ENCODE data around the gene ALMS1. TPM values are rescaled to one million over a fixed set of nuclear protein-coding genes. Genes with fewer than 3 reads are reported as not detected.
"Not testable (repeated sequence)": the region's sequence is repeated elsewhere in the genome, so short reads cannot be mapped to it uniquely, and the experiment has no call there.

Gene ALMS1
- total and polyA plus RNA-seq, 4 donors: 7.2 to 58.0 (median 20.5) TPM

DNA sequence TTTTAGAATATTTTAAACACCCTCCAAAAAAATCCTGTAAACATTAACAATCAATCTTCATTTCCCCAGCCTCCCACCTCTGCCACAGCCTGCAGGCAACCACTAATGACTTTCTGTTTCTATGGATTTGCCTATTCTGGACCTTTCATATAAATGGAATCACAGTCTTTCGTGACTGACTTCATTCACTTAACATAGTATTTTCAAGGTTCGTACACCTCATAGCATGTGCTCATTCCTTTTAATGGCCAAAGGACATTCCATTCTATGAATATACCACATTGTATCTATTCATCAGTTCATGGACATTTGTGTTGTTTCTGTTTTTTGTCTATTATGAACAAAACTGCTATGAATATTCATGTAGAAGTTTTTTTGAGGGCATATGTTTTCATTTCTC, 208.0 kb downstream of the ALMS1 start:
- H3K4me3 ChIP-seq: no peak overlapping the region
- no peaks in the 10 kb centered on the region for H3K4me1 ChIP-seq (ENCODE audit: control insufficient read depth in 5 of 5, insufficient read depth in 5 of 5, low read length in 5 of 5)
- no peaks in the 10 kb centered on the region for H3K9me3 ChIP-seq (ENCODE audit: control insufficient read depth in 4 of 4, insufficient read depth in 3 of 4, low read length in 3 of 4)
- no peak overlapping the region for H3K9ac ChIP-seq (ENCODE audit: insufficient read depth in 1 of 2, low read length in 2 of 2)
- DNase-seq: no peak
- TF ChIP-seq CTCF (IDR thresholded peaks at IDR 0.05; ENCODE audit: control extremely low read depth, extremely low read depth): no peak
- no peaks in the 10 kb centered on the region for H3K27me3 ChIP-seq (ENCODE audit: control insufficient read depth in 3 of 3, insufficient read depth in 3 of 3, low read length in 2 of 3)
- no peak overlapping the region for H3K27ac ChIP-seq (ENCODE audit: low read depth in 1 of 2, low read length in 1 of 2)
- no peak for ATAC-seq (ENCODE audit: insufficient read depth, low FRiP score)
- 97 to 98% methylated on average over 2 of the region's 2 CpGs for WGBS, 2 donors
- peaks cover 0 to 9% (median 4%) of the 10 kb centered on the region in 4 donors for H3K36me3 ChIP-seq (ENCODE audit: control insufficient read depth in 4 of 4, insufficient read depth in 4 of 4, low read length in 4 of 4)

DNA sequence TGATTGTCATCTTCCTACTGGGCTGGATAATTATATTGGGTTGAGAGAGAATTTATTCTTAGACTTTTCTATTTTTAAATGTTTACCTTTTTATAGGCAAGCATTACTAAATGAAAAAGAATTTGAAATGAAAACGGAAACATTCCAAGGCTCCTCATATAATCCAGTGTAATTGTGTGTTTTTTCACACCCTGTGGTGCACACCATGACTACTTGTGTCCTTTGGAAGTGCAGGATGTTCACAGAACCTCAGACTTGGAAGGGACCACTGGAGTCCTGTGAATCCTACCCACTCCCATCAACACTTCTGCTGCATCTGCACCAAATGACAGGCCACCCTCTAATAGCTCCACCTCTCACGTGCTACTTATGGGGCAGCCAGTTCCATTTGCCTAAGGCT, 208.6 kb downstream of the ALMS1 start:
- DNase-seq (no peak), ATAC-seq (ENCODE audit: insufficient read depth, low FRiP score) (no peak)
- Histone ChIP-seq H3K36me3 (ENCODE audit: control insufficient read depth in 4 of 4, insufficient read depth in 4 of 4, low read length in 4 of 4) (peaks cover 0 to 9% (median 5%) of the 10 kb centered on the region in 4 donors), H3K4me1 (ENCODE audit: control insufficient read depth in 5 of 5, insufficient read depth in 5 of 5, low read length in 5 of 5) (no peaks in the 10 kb centered on the region), H3K27me3 (ENCODE audit: control insufficient read depth in 3 of 3, insufficient read depth in 3 of 3, low read length in 2 of 3) (no peaks in the 10 kb centered on the region), H3K27ac (ENCODE audit: low read depth in 1 of 2, low read length in 1 of 2) (no peak overlapping the region), H3K4me3 (no peak overlapping the region), H3K9me3 (ENCODE audit: control insufficient read depth in 4 of 4, insufficient read depth in 3 of 4, low read length in 3 of 4) (no peaks in the 10 kb centered on the region), H3K9ac (ENCODE audit: insufficient read depth in 1 of 2, low read length in 2 of 2) (no peak overlapping the region)
- TF ChIP-seq CTCF (IDR thresholded peaks at IDR 0.05; ENCODE audit: control extremely low read depth, extremely low read depth): no peak
- 92 to 99% methylated on average over 2 of the region's 2 CpGs for WGBS, 2 donors

GRCh38 chr2:73601780-73602179, 216.1 kb downstream of the ALMS1 start:
- DNase-seq (no peak), ATAC-seq (ENCODE audit: insufficient read depth, low FRiP score) (no peak)
- Histone ChIP-seq H3K36me3 (ENCODE audit: control insufficient read depth in 4 of 4, insufficient read depth in 4 of 4, low read length in 4 of 4) (peaks cover 2 to 23% (median 10%) of the 10 kb centered on the region in 4 donors), H3K4me1 (ENCODE audit: control insufficient read depth in 5 of 5, insufficient read depth in 5 of 5, low read length in 5 of 5) (no peaks in the 10 kb centered on the region), H3K27ac (ENCODE audit: low read depth in 1 of 2, low read length in 1 of 2) (no peak overlapping the region), H3K4me3 (no peak overlapping the region), H3K9me3 (ENCODE audit: control insufficient read depth in 4 of 4, insufficient read depth in 3 of 4, low read length in 3 of 4) (no peaks in the 10 kb centered on the region), H3K9ac (ENCODE audit: insufficient read depth in 1 of 2, low read length in 2 of 2) (no peak overlapping the region), H3K27me3 (ENCODE audit: control insufficient read depth in 3 of 3, insufficient read depth in 3 of 3, low read length in 2 of 3) (no peaks in the 10 kb centered on the region)
- 93 to 94% methylated on average over 5 of the region's 5 CpGs for WGBS, 2 donors
- no peak for TF ChIP-seq CTCF (IDR thresholded peaks at IDR 0.05; ENCODE audit: control extremely low read depth, extremely low read depth)

DNA sequence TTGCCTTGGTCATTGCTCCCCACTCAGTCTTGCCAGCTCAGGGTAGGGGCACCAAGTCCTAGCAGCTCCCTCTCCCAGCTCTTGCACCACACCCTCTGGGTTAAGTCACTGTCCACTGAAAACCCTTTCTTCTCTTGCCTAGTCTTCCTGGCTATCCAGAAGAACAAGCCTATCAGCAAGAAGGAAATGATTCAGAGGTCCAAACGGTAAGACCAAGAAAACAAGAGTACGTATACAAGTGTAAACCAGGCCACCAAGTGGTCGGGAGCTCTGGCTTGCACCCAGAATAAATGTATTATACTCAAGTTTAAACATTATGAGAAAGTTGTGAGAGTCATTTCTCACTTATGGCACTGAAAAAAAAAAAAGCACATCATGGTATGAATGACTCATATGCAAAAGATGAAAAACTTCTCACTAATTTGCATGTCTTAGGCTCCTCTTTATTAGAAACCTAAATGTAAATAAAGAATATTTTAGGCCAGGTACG, 217.5 kb downstream of the ALMS1 start:
- 76 to 87% methylated on average over 4 of the region's 4 CpGs for WGBS, 2 donors
- not testable (repeated sequence) for DNase-seq; H3K4me1 ChIP-seq (ENCODE audit: control insufficient read depth in 5 of 5, insufficient read depth in 5 of 5, low read length in 5 of 5)

DNA sequence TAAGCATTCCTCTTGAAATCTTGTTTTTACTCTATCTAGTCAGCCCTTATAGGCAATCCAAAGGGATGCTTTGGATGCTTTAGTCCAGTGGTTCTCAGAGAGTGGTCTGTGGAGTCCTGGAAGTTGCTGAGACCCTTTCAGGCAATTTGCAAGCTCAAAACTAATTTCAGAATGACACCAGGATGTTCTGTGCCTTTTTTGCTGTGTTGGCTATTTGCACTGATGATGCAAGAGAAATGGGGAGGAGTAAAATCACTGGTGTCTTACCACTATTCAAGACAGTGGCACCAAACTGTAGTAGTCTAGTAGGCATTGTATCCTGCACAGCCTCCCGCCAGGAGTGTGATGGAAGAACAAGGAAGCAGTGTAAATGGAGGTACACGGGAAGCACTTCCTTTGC, 219.0 kb downstream of the ALMS1 start:
- not testable (repeated sequence) for ATAC-seq (ENCODE audit: insufficient read depth, low FRiP score)
- 75 to 85% methylated on average over 2 of the region's 2 CpGs for WGBS, 2 donors
- H3K36me3 ChIP-seq (ENCODE audit: control insufficient read depth in 4 of 4, insufficient read depth in 4 of 4, low read length in 4 of 4): peaks cover 6 to 18% (median 13%) of the 10 kb centered on the region in 4 donors

More for the DNA sequence above, 217.5 kb downstream of the ALMS1 start:
- H3K9me3 ChIP-seq (ENCODE audit: control insufficient read depth in 4 of 4, insufficient read depth in 3 of 4, low read length in 3 of 4); H3K27me3 ChIP-seq (ENCODE audit: control insufficient read depth in 3 of 3, insufficient read depth in 3 of 3, low read length in 2 of 3); ATAC-seq (ENCODE audit: insufficient read depth, low FRiP score); H3K9ac ChIP-seq (ENCODE audit: insufficient read depth in 1 of 2, low read length in 2 of 2); H3K27ac ChIP-seq (ENCODE audit: low read depth in 1 of 2, low read length in 1 of 2); H3K4me3 ChIP-seq: not testable (repeated sequence)
- H3K36me3 ChIP-seq (ENCODE audit: control insufficient read depth in 4 of 4, insufficient read depth in 4 of 4, low read length in 4 of 4): peaks cover 2 to 23% (median 10%) of the 10 kb centered on the region in 4 donors

More for the DNA sequence above, 219.0 kb downstream of the ALMS1 start:
- not testable (repeated sequence) for DNase-seq; H3K4me3 ChIP-seq; H3K4me1 ChIP-seq (ENCODE audit: control insufficient read depth in 5 of 5, insufficient read depth in 5 of 5, low read length in 5 of 5); H3K27ac ChIP-seq (ENCODE audit: low read depth in 1 of 2, low read length in 1 of 2); H3K27me3 ChIP-seq (ENCODE audit: control insufficient read depth in 3 of 3, insufficient read depth in 3 of 3, low read length in 2 of 3); H3K9ac ChIP-seq (ENCODE audit: insufficient read depth in 1 of 2, low read length in 2 of 2); H3K9me3 ChIP-seq (ENCODE audit: control insufficient read depth in 4 of 4, insufficient read depth in 3 of 4, low read length in 3 of 4)
